IPS-18a (cell line): ENCODE data around the gene CCNK.

ENCODE experiments used
- H3K27ac ChIP-seq: one replicate; pipeline ENCODE4 v1.5.1; 2013; ENCODE audit warnings: low read length
- H3K27me3 ChIP-seq: one replicate; pipeline ENCODE4 v1.6.1; 2013; ENCODE audit warnings: mild to moderate bottlenecking, low read length; ENCODE audit not compliant: control insufficient read depth, insufficient read depth
- H3K36me3 ChIP-seq: one replicate; pipeline ENCODE4 v1.6.1; 2013; ENCODE audit warnings: low read depth, low read length; ENCODE audit not compliant: control insufficient read depth
- H3K4me1 ChIP-seq: one replicate; pipeline ENCODE4 v1.6.1; 2013; ENCODE audit warnings: low read depth, low read length; ENCODE audit not compliant: control insufficient read depth
- H3K4me3 ChIP-seq: one replicate; pipeline ENCODE4 v1.5.1; 2013; ENCODE audit warnings: low read length
- H3K9ac ChIP-seq: one replicate; pipeline ENCODE4 v1.6.1; 2013; ENCODE audit warnings: mild to moderate bottlenecking, low read length, moderate library complexity
- H3K9me3 ChIP-seq: one replicate; pipeline ENCODE4 v1.6.1; 2013; ENCODE audit warnings: low read depth, low read length; ENCODE audit not compliant: control insufficient read depth

The CCNK gene

GRCh38 chr14:99551034-99551922 lies 70.1 kb downstream of the CCNK start:
- Histone ChIP-seq H3K36me3 (no peaks in the 10 kb centered on the region), H3K9me3 (no peaks in the 10 kb centered on the region), H3K4me1 (peaks cover 16% of the 10 kb centered on the region), H3K4me3 (no peak overlapping the region), H3K27me3 (no peaks in the 10 kb centered on the region), H3K9ac (no peak overlapping the region), H3K27ac (no peak overlapping the region)

DNA sequence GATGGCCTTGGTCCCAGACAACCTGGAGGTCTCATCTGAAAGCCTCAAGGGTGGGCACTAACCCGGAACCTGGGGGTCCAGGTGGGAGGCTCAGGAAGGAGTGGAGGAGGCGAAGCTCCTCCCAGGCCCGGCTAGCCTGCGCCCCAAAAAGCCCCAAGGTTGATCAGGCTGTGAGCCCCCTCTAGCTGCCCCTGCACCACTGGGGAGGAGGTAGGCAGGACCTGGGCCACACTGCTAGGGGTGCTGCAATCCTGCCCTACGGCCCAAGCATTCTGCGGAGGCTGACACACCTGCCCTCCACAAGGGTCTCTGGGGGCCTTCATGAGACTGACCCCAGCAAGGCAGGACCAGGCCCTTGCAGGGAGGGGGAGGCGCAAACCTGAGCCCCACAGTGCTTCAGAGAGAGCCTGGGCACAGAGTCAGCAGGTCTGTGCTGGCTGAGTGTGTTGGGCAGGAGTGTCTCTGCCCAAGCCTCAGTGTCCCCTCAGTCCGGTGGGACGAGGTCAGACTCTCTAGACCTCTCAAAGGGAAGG lies 70.9 kb downstream of the CCNK start:
- Histone ChIP-seq H3K36me3 (no peaks in the 10 kb centered on the region), H3K4me1 (peaks cover 10% of the 10 kb centered on the region), H3K27me3 (no peaks in the 10 kb centered on the region), H3K9ac (no peak overlapping the region), H3K9me3 (no peaks in the 10 kb centered on the region), H3K4me3 (no peak overlapping the region), H3K27ac (no peak overlapping the region)

DNA sequence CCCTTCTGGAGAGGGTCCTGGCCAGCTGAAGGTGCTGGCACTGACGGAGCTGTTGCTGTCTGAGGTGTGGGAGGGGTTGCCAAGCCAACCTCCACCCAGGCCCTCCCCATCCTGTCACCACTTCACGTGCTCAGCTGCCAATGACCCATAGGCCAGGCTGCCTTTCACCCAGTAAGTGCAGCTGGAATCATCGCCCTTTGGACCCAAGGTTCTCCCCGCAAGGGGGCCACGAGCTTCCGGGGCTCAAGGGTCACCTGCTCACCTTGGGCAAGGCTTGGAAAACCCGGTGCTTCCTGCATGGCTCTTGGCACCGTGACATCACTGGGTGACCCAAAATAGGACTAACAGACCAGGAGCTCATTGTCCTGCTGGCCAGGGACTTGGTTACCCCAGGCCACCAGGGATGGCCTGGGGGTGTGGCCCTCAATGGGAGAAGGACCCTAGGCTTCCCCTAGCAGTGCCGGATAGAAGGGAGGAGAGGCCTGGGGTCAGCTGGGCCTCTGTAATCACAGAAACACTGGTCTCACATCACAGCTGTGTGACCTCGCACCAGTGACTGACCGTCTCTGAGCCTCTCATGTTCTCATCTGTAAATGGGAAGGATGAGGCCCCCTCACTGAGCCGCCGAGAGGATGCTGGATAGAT lies 71.5 kb downstream of the CCNK start:
- Histone ChIP-seq H3K4me3 (no peak overlapping the region), H3K27me3 (no peaks in the 10 kb centered on the region), H3K9me3 (no peaks in the 10 kb centered on the region), H3K36me3 (no peaks in the 10 kb centered on the region), H3K27ac (no peak overlapping the region), H3K4me1 (peaks cover 10% of the 10 kb centered on the region), H3K9ac (no peak overlapping the region)

GRCh38 chr14:99554184-99554583 lies 73.0 kb downstream of the CCNK start:
- Histone ChIP-seq H3K36me3 (no peaks in the 10 kb centered on the region), H3K27me3 (no peaks in the 10 kb centered on the region), H3K27ac (no peak overlapping the region), H3K4me3 (no peak overlapping the region), H3K9ac (no peak overlapping the region), H3K9me3 (no peaks in the 10 kb centered on the region), H3K4me1 (peaks cover 6% of the 10 kb centered on the region)

DNA sequence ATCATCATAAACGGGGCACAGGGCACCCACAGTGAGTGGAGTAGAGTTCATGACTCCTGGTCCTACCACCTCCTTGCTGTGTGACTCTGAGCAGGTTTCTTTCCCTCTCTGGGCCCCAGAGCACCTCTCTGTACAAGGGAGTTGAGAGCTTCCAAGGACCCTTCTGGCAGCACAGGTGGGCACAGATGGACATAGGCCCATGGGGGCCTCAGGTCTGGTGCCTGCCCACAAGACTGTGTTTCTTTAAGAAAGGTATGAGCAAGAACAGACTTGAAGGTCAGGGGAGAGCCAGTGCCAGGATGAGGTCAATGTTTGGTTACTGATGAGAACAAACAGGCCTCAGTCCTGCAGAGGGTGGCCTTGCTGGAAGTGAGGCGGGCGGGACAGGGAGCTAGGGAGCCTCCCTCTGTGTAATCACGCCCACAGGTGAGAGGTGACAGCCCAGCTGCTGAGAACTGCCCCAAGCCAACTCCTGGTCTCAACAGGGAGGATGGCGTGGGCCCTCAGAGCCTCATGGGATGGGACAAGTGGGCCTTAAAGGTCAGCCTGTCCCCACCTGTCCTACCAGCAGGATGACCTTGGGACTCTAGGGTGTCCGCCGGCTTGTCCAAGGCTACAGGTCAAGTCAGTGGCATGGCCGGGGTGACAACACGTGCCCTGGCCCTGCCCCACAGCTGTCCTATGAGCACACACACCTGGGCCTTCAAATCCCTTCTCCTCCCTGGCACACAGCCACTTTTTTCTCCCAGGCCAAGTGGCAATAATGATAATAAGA lies 73.7 kb downstream of the CCNK start:
- Histone ChIP-seq H3K4me3 (no peak overlapping the region), H3K36me3 (no peaks in the 10 kb centered on the region), H3K27me3 (no peaks in the 10 kb centered on the region), H3K4me1 (no peaks in the 10 kb centered on the region), H3K9me3 (no peaks in the 10 kb centered on the region), H3K27ac (no peak overlapping the region), H3K9ac (no peak overlapping the region)

GRCh38 chr14:99556134-99556791 lies 75.1 kb downstream of the CCNK start:
- Histone ChIP-seq H3K9ac (no peak overlapping the region), H3K27me3 (no peaks in the 10 kb centered on the region), H3K4me1 (no peaks in the 10 kb centered on the region), H3K4me3 (no peak overlapping the region), H3K9me3 (no peaks in the 10 kb centered on the region), H3K27ac (no peak overlapping the region), H3K36me3 (no peaks in the 10 kb centered on the region)

DNA sequence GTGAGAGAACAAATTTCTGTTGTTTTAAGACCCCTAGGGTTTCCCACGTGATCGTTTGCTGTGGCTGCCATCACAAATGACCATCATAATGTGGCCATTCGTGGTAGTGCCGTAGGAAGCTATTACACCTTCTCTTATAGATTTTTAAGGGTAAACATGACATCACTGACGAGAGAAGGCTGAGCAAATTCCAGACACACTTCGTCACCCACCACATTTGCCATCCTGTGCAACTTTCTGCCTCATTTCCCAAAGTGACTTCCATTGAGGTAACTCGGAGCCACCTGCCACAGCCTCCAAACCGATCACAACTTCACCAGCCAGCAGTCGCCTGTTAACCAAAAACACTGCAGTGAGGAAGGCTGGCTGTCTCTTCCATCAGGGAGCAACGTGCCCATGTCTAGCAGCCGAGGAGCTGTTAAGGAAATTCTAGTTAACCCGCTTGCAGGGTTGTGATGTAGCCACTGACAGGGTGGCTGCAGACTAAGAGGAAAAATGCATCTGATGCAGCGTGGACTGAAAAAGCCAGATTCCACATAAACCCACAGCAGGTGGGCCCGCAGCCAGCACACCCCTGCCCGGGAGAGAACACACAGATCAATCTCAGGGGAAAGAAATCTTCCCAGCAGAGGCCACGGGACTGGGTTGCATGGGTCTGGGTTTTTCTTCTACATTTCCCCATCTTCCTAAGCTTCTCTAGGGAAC lies 78.2 kb downstream of the CCNK start:
- Histone ChIP-seq H3K27me3 (no peaks in the 10 kb centered on the region), H3K4me1 (peaks cover 24% of the 10 kb centered on the region), H3K9me3 (no peaks in the 10 kb centered on the region), H3K9ac (no peak overlapping the region), H3K4me3 (no peak overlapping the region), H3K27ac (no peak overlapping the region), H3K36me3 (no peaks in the 10 kb centered on the region)

DNA sequence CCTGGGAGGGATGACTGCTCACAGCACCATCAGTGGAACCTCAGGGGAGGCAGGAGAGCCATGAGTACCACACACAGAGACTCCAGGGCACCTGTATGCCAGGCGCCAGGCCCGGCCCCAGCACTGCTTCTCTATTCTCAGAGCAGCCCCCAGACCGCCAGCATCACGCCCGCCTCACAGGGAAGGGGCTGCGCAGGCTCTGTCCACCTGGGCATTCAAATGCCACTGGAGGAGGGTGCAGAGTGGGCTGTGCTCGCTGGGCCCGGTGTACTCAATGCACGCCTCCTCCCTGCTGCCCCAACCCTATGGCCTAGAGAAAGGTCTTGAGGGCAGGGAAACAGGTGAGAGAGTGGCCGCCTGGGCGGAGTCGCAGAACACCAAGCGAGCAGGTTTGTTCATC lies 79.2 kb downstream of the CCNK start:
- no peaks in the 10 kb centered on the region for H3K27me3 ChIP-seq
- peaks cover 29% of the 10 kb centered on the region for H3K4me1 ChIP-seq
- no peak overlapping the region for H3K4me3 ChIP-seq
- H3K9me3 ChIP-seq: no peaks in the 10 kb centered on the region
- no peak overlapping the region for H3K9ac ChIP-seq
- H3K27ac ChIP-seq: no peak overlapping the region
- no peaks in the 10 kb centered on the region for H3K36me3 ChIP-seq

DNA sequence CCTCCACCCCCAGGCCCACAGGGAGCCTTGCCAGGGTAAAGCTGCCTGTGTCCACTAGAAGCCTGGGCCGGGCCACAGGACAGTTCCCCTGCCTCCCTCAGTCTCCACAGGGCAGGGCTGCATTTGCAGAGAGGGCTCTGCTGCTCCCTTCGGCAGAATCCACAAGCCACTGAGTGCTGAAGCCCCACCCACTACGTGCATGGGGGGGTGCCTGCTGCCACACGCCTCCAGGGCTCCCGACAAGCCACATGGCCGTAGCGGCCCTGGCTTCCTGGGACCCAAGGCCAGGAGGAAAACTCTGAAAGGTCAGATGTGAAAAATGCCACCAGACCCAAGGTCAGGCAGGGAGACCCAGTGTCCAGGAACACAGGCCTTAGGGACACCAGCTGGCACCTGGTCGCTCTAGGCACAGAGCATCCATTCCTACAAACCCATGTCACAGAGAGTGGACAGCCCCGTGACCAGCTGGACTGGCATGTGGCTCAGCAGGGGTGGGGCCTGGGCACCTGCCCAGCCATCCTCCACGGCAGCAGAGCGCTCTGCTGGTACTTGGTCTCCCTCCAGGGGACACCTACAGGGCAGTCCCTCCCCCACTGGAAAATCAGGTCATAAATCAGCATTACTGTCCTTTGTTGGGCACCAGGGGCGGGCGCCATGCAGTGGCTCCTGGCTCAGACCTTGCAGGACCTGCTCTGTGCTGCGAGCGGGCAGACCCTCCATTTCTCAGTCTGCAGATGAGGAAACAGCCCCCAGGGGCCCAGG lies 79.9 kb downstream of the CCNK start:
- no peaks in the 10 kb centered on the region for H3K36me3 ChIP-seq
- no peak overlapping the region for H3K4me3 ChIP-seq
- no peak overlapping the region for H3K9ac ChIP-seq
- H3K27me3 ChIP-seq: no peaks in the 10 kb centered on the region
- no peak overlapping the region for H3K27ac ChIP-seq
- no peaks in the 10 kb centered on the region for H3K9me3 ChIP-seq
- peaks cover 31% of the 10 kb centered on the region for H3K4me1 ChIP-seq

DNA sequence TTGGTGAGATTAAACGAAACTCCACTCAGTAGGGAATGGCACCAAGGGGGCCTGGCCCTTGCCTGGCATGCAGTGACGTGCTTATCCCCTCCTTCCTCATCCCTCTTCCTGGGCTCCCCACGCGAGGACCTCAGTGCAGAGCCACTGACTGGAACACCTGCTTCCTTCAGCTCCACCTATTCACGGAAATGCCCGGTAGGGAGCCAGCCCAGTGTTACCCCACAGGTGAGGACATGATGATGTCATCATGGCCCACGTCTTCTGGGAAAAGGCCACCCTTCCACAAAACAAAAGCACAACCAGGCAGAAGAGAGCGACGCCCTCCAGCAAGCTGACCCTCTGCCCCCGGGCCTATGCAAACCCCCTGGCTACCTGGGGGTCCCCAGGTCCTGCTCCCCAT lies 80.7 kb downstream of the CCNK start:
- Histone ChIP-seq H3K9me3 (no peaks in the 10 kb centered on the region), H3K27ac (no peak overlapping the region), H3K27me3 (no peaks in the 10 kb centered on the region), H3K36me3 (no peaks in the 10 kb centered on the region), H3K4me3 (no peak overlapping the region), H3K9ac (no peak overlapping the region), H3K4me1 (peaks cover 35% of the 10 kb centered on the region)
